Parathyroid adenoma (tissue), 2 donors: ENCODE data around the gene ERN1.

Experiments
- H2AFZ ChIP-seq: fragments of 300-600 bp; sonication (generic); one replicate; pipeline ENCODE4 v1.7.0; 2017; ENCODE audit warnings: antibody characterized with exemption, mild to moderate bottlenecking
- H3K27ac ChIP-seq: fragments of 300-600 bp; sonication (generic); one replicate; pipeline ENCODE4 v1.7.0; 2017
- H3K27me3 ChIP-seq: fragments of 300-600 bp; sonication (generic); one replicate; pipeline ENCODE4 v1.7.0; 2017; ENCODE audit warnings: low read length; ENCODE audit not compliant: control insufficient read depth, insufficient read depth
- H3K36me3 ChIP-seq: fragments of 300-600 bp; sonication (generic); one replicate; pipeline ENCODE4 v1.7.0; 2017; ENCODE audit warnings: low read length; ENCODE audit not compliant: control insufficient read depth, insufficient read depth
- H3K4me1 ChIP-seq: fragments of 300-600 bp; sonication (generic); one replicate; pipeline ENCODE4 v1.7.0; 2017; ENCODE audit warnings: control low read depth
- H3K4me2 ChIP-seq: fragments of 300-600 bp; sonication (generic); one replicate; pipeline ENCODE4 v1.7.0; 2017; ENCODE audit warnings: low read length
- H3K4me3 ChIP-seq: fragments of 300-600 bp; sonication (generic); one replicate; pipeline ENCODE4 v1.7.0; 2017; ENCODE audit warnings: low read depth, low read length
- H3K79me2 ChIP-seq: fragments of 300-600 bp; sonication (generic); one replicate; pipeline ENCODE4 v1.7.0; 2017; ENCODE audit warnings: control low read depth
- H3K9ac ChIP-seq: fragments of 300-600 bp; sonication (generic); one replicate; pipeline ENCODE4 v1.7.0; 2017; ENCODE audit warnings: mild to moderate bottlenecking
- H3K9me3 ChIP-seq: fragments of 300-600 bp; sonication (generic); one replicate; pipeline ENCODE4 v1.7.0; 2017; ENCODE audit warnings: low read length; ENCODE audit not compliant: control insufficient read depth
- TF ChIP-seq, protein P1 (sequence below): fragments of 300-600 bp; sonication (generic); IDR thresholded peaks from one replicate; pipeline ENCODE4 v1.7.0; 2017; ENCODE audit warnings: antibody characterized with exemption, mild to moderate bottlenecking
- donor health status: primary hyperparathyroidism.

Gene ERN1

GRCh38 chr17:64149196-64149595 is 19.3 kb upstream of the ERN1 start:
- H2AFZ ChIP-seq, result no peak overlapping the region
- H3K9ac ChIP-seq, result no peak overlapping the region
- no peaks in the 10 kb centered on the region for H3K79me2 ChIP-seq
- H3K4me2 ChIP-seq, result no peak overlapping the region
- H3K9me3 ChIP-seq, result no peaks in the 10 kb centered on the region
- no peak overlapping the region for H3K4me3 ChIP-seq
- H3K27ac ChIP-seq, result peak overlapping the region; percentile 98
- H3K4me1 ChIP-seq, result peaks cover 20% of the 10 kb centered on the region
- TF ChIP-seq, protein P1, sequence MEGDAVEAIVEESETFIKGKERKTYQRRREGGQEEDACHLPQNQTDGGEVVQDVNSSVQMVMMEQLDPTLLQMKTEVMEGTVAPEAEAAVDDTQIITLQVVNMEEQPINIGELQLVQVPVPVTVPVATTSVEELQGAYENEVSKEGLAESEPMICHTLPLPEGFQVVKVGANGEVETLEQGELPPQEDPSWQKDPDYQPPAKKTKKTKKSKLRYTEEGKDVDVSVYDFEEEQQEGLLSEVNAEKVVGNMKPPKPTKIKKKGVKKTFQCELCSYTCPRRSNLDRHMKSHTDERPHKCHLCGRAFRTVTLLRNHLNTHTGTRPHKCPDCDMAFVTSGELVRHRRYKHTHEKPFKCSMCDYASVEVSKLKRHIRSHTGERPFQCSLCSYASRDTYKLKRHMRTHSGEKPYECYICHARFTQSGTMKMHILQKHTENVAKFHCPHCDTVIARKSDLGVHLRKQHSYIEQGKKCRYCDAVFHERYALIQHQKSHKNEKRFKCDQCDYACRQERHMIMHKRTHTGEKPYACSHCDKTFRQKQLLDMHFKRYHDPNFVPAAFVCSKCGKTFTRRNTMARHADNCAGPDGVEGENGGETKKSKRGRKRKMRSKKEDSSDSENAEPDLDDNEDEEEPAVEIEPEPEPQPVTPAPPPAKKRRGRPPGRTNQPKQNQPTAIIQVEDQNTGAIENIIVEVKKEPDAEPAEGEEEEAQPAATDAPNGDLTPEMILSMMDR, result no peak
- no peaks in the 10 kb centered on the region for H3K27me3 ChIP-seq
- H3K36me3 ChIP-seq, result no peaks in the 10 kb centered on the region

DNA sequence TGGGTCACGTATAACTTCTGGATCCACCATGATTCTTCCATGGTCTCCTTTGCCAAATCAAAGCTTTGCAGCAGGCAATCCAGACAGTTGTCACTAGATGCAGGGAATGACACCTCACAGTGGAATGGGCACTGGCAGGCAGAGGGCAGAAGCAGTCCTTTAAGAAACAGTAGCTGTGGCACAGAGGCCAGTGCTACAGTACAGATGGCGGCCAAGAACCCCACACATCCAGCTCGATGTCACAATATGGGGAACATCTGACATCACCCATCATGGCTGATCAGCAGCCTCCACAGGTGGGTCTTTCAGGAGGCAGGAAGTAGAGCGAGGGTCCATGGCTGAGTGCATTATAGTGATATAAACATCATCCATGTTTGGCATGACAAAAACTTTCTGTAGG is 18.8 kb upstream of the ERN1 start:
- H3K4me3 ChIP-seq, result no peak overlapping the region
- H3K4me1 ChIP-seq, result peaks cover 20% of the 10 kb centered on the region
- no peaks in the 10 kb centered on the region for H3K36me3 ChIP-seq
- no peaks in the 10 kb centered on the region for H3K9me3 ChIP-seq
- no peak overlapping the region for H3K4me2 ChIP-seq
- TF ChIP-seq, protein P1, result peak; percentile 31
- H3K27me3 ChIP-seq, result no peaks in the 10 kb centered on the region
- H3K79me2 ChIP-seq, result no peaks in the 10 kb centered on the region
- no peak overlapping the region for H2AFZ ChIP-seq
- peak overlapping the region; percentile 98 for H3K27ac ChIP-seq
- H3K9ac ChIP-seq, result no peak overlapping the region

DNA sequence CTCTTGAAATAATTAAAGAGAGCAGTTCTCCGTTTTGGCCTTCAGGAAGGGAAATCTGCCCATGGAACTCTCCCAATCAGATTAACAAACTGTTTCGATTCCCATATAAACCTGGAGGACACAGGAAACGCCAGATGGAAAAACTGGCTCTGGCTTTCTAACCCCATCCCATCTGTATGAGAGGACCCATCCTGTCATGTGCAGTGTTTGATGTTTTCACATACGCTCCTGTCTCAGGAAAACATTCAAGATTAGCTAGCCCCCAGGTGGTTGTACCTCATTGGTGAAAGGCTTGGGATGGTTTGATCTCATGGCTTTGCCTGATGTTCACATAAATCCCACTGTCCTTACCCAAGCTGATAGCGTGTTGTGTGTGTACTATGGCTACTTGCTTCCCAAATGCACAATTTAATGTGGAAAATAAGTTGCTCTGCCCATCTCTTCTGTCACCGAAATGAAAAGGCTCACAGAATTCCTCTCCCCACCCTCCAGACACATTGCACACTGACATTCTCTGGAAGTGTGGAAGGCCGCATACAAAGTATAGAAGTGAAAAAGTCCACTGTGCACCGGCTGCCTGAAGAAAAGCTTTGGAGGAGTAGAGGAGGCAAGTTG is 18.2 kb upstream of the ERN1 start:
- Histone ChIP-seq H2AFZ (no peak overlapping the region), H3K79me2 (no peaks in the 10 kb centered on the region), H3K9me3 (no peaks in the 10 kb centered on the region), H3K4me2 (peak overlapping the region; percentile 87), H3K36me3 (no peaks in the 10 kb centered on the region), H3K9ac (no peak overlapping the region), H3K27ac (peak overlapping the region; percentile 98), H3K4me3 (peak overlapping the region; percentile 84), H3K27me3 (no peaks in the 10 kb centered on the region), H3K4me1 (peaks cover 20% of the 10 kb centered on the region)
- TF ChIP-seq, protein P1, result no peak

GRCh38 chr17:64147110-64148016 is 17.4 kb upstream of the ERN1 start:
- TF ChIP-seq, protein P1, result no peak
- H3K9ac ChIP-seq, result no peak overlapping the region
- H2AFZ ChIP-seq, result no peak overlapping the region
- H3K27ac ChIP-seq, result peak overlapping the region; percentile 98
- H3K79me2 ChIP-seq, result no peaks in the 10 kb centered on the region
- peak overlapping the region; percentile 84 for H3K4me3 ChIP-seq
- H3K4me1 ChIP-seq, result peaks cover 20% of the 10 kb centered on the region
- H3K36me3 ChIP-seq, result no peaks in the 10 kb centered on the region
- no peaks in the 10 kb centered on the region for H3K27me3 ChIP-seq
- no peaks in the 10 kb centered on the region for H3K9me3 ChIP-seq
- peak overlapping the region; percentile 87 for H3K4me2 ChIP-seq
